HG03108 (cell line): ENCODE measurements around the gene DDAH1.
"Not testable (repeated sequence)": the region's sequence is repeated elsewhere in the genome, so short reads cannot be mapped to it uniquely, and the experiment has no call there.

ENCODE experiments used
- ATAC-seq: cut with Tn5 transposase; IDR thresholded peaks from one replicate; pipeline ENCODE4 v1.9.1; 2021; ENCODE audit warnings: moderate library complexity; ENCODE audit not compliant: unreplicated experiment

DDAH1 gene

DNA sequence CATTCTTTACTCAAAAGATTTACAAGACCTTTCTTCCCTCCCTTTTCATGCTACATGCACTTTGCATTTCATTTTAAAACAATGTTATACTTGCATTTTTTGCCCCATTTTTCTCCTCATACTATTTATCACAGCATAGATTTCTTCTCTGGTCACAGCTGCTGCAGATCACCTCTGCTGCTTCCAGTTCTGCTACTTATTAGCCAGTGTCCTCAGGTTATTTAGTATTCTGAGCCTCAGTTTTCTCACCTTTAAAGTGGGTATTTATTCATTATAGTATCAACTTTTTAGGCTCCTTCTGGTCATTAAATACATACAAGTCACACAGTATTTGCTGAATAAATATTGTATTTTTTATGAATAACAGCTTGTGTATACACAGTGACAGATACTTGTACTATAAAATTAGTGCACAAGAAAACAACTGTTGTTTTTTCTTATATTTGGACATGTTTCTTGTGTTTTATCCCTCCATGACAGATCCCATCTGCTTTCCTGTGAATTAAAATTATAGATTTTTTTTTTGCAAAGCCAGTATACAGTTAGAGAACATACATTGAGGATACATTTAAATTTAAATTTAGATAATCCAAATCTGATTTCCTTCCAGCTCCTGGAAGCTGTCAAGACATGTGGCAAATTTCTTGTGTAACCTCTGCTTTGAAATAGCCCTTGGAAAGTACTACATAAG, 103.2 kb downstream of the DDAH1 start:
- no peak for ATAC-seq

DNA sequence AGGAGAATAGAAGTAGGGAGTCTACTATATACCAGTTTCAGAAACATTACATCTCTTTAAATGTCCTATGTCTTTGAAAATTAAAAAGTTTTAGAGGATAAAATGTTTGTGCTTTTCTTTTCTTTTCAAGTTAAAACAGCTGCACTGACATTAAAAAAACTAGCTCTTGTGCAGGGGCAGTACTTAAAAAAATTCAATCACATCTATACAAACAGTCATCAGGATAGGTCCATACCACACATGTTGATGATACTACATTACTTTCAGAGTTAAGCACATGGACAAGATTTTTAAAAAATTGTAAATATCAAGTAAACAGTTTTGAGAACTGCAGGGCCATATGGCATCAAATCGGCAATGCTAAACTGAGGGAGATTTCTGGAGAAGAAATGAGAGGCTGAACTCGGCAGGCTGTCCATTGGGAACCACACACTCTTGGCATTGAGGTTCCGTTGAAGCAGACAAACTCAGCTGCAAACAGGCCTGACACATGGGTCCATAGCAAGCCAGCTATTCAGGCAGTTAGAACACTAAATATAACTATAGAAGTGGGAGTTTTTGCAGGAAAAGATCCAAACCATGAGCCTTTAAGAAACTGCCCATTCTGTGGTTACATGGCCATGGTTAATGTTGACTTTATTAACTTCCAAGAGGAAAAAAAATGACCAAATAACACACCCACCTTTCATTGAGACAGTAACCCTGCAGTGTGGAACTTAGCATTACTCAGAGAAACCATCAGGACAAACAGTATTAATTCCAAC, 104.0 kb downstream of the DDAH1 start:
- ATAC-seq = no peak

- no peak for ATAC-seq
Observed at GRCh38 chr1:85359874-85360721, 104.9 kb downstream of the DDAH1 start.

DNA sequence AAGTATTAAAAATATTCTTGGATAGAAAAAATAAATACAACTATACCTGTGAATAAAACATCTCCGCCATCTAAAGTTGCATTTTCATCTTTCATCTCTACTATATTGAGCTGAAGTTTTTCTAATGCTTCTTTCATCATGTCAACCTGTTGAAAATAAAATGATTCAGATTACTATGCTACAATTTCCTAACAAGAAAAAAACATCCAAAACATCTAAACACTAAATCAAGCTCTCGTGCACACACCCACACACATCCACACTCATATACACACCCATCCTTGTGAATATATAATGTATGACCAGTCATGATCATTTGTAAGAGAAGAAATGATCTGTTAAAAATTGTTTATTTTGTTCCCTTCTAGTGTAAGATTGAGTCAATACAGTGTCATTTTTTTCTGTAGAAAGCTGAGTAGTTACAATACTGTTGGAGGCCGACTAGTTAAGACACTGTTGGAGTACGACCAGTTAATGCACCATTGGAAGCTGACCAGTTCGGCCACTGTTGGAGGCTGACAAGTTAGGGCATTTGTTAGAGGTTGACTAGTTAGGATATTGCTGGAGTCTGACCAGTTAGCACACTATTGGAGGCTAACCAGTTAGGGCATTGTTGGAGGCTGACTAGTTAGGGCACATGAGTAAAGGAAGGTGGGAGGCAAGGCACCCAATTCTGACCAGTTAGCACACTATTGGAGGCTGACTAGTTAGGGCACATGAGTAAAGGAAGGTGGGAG, 106.1 kb downstream of the DDAH1 start:
- no peak for ATAC-seq

DNA sequence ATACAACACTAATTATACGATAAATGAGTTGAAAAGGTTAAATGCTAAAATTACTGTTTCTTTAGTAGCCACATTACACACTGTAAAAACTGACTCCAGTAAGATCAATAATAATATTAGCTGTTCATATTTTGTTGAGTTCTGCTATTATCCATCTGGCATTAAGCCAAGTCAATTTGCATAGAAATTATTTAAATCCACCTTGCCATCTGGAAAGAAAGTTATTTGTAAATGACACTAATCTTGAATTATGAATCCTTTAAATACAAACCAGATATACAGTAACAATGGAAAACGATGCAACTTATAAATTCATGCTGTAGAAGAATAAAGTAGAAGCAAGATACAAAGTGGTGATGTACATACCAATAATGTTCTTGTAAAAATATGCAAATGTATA, 107.1 kb downstream of the DDAH1 start:
- no peak for ATAC-seq

- ATAC-seq = no peak
Observed at GRCh38 chr1:85356130-85356529, 108.8 kb downstream of the DDAH1 start.

- ATAC-seq = no peak
Observed at GRCh38 chr1:85352055-85352454, 112.9 kb downstream of the DDAH1 start.

- ATAC-seq = no peak
Observed at GRCh38 chr1:85351202-85351828, 113.6 kb downstream of the DDAH1 start.

DNA sequence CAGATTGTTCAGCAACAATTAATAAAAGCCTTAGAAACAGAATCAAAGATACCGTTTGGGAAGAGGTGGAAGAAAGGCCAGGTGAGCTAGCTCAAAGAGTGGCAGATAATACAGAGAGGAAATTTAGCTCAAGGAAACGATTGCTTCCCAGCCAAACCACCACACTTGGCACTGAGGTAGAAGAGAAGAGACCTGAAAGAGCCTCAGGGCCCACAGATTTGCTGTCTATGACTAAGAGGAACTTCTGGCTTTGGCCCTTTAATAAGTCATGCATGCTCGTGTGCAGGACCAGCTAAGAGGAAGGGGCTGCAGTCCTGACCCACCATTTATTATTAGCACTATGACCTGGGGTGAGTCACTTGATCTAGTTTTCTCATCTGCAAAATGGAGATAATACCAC, 115.7 kb downstream of the DDAH1 start:
- no peak for ATAC-seq

DNA sequence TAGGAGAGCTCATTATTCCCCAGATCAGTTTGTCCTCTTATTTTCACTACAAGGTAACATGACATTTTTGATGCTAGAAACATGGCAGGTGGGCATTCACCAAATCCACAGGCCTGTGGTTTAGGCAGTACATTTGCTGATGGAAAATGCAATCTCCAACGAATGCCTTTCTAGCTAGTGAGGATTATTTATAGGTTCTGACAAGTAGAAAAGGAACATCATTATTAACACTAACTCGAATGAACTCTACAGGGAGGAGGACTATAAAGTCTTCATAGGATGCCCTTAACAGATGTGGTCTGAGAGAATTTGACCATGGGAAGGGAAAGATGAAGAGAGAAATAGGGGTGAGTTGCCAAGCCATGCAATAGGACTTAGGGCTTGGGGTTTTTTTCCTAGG, 117.1 kb downstream of the DDAH1 start:
- ATAC-seq = no peak

DNA sequence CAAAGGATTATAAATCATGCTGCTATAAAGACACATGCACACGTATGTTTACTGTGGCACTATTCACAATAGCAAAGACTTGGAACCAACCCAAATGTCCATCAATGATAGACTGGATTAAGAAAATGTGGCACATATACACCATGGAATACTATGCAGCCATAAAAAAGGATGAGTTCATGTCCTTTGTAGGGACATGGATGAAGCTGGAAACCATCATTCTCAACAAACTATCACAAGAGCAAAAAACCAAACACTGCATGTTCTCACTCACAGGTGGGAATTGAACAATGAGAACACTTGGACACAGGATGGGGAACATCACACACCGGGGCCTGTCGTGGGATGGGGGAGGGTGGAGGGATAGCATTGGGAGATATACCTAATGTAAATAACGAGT, 117.7 kb downstream of the DDAH1 start:
- ATAC-seq = not testable (repeated sequence)

- ATAC-seq = no peak
Observed at GRCh38 chr1:85344256-85344694, 120.7 kb downstream of the DDAH1 start.

- no peak for ATAC-seq
Observed at GRCh38 chr1:85343612-85344255, 121.2 kb downstream of the DDAH1 start.

DNA sequence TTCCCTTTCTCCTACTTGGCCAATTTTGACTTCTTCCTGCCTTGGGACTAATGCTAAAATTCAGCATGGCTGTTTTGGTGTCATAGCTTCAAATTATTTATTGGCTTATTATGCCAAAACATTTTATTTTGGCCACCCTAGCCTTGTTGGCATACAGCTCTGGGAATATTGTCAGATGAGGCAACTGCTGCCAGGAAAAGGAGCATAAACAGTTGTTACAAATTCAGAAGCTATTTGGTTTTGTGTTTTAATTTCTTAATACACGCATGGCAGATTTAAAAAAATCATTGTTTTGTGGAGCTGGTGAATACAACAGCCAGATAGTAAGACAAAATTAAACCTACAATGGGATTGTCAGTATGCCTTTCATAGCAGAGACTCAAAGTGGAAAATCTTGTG, 121.7 kb downstream of the DDAH1 start:
- ATAC-seq = no peak

DNA sequence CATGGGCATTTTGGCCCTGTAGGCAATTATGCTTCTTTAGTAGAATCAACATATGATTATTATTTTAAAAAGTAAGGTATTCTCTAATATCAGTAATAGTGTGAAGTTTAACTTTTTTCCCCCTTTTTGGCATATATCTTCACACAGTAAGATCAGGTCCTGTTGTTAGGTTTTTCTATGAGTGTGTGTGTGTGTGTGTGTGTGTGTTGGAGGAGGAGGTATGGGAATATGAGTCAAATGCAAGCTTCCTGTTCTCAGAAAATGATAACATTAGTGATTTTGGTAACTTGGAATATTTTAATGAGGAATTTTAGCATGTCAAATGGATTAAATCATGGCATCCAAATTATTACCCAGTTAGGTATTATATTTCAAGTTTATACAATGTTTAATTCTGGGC, 122.8 kb downstream of the DDAH1 start:
- ATAC-seq = no peak

- no peak for ATAC-seq
Observed at GRCh38 chr1:85340427-85340826, 124.5 kb downstream of the DDAH1 start.

- ATAC-seq = no peak
Observed at GRCh38 chr1:85339656-85340399, 125.1 kb downstream of the DDAH1 start.

DNA sequence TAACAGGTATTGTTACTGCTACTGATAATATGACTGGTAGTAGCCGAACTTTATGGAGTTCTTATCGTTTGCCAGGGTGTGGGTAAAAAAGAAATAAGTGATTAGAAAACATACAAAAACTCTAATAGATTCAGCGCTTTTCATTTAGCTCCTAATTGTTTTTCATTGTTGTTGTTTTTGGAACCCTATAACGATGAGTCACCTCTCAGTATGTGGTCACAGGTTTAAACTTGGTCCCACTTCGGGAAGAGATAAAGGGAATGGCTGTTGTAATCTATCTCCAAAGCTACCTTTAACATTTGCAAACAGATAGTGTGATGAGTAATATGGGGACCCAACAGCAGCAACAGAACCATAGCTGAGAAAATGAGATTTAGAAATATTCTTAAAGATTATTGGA, 125.9 kb downstream of the DDAH1 start:
- ATAC-seq = no peak

- ATAC-seq = no peak
Observed at GRCh38 chr1:85334962-85335361, 130.0 kb downstream of the DDAH1 start.
